ENCODE measurements around the gene DEPDC7. TPM values are rescaled to one million over a fixed set of nuclear protein-coding genes. Genes with fewer than 3 reads are reported as not detected.
A peak's percentile ranks its signal among the peaks of the same experiment; 100 is the strongest.

The DEPDC7 gene
- total RNA-seq, 1 donor from 2014 or later = 5.6 TPM

DNA sequence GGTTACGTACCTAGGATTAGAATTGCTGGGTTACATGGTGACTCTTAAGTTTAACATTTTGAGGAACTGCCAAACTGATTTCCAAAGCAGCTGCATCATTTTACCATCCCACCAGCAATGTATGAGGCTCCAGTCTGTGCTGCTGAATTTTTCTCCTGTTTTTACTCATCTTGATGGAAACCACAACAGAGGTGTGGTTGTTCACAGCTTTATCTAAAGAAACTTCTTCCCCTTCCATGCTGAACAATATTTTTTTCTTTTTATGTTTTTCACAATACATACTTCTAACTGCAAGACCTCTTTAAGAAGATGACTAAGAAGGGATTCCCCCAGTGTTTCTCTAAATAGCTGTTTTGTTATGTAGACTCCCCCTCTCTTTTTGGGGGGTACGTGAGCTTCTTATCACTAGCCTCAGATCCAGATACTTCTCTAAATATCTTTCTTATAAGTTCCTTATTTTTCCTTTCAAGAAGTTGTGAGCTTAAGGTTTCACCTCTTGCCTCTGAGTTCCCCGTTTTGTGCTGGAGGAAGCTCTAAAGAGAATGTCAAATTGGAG lies 47.7 kb downstream of the DEPDC7 start:
- no peak for ATAC-seq

DNA sequence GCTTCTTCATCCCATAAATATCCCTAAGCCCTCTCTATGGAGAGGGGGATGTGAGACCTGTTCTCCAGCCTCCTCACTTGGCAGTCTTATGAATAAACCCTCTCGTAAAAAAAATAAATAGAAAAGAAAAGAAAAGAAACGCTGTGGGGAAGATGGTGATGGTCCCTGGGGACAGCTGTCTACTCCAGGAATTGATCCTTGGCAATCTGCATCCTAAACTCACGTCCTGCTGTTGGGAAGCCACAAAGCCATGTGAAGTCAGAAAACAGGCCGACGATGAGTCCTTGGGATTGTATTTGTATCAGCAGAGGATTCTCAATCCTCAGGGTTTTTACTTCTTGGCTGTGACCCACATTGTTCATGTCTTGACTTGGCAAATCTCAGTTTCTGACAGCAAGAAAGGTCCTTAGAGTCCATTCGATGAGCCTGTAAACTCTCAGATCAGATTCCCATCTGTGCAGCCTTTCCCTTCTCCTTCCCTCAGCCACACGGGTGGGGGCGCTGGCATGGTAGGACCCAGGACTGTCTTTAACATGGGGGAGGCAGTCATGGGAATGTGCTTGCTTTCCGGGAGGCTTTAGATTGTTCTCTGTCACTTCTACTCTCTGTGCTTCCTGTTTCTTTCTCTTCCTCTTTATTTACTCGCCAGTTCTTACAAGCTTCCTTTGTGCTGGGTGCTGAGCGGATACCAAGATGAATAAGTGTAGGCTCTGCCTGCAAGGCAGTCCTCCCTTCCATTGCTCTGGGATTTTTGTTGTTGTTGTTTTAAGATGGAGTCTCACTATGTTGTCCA lies 48.6 kb downstream of the DEPDC7 start:
- no peak for ATAC-seq

DNA sequence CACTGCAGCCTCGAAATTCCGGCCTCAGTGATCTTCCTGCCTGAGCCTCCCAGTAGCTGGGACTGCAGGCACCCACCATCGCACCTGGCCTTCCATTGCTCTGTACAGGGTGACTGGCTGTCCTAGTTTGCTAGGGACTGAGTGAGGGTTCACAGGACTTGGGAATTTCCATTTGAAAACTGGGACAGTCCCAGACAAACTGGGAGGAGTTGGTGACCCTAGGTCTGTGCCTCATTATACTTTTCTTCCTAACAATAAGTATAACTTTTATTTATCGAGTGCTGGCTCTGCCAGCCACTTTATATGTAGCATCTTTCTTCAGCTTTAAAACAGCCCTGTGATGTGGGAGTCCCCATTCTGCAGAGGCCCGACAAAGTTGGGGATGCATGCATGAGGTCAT lies 49.2 kb downstream of the DEPDC7 start:
- no peak for ATAC-seq

DNA sequence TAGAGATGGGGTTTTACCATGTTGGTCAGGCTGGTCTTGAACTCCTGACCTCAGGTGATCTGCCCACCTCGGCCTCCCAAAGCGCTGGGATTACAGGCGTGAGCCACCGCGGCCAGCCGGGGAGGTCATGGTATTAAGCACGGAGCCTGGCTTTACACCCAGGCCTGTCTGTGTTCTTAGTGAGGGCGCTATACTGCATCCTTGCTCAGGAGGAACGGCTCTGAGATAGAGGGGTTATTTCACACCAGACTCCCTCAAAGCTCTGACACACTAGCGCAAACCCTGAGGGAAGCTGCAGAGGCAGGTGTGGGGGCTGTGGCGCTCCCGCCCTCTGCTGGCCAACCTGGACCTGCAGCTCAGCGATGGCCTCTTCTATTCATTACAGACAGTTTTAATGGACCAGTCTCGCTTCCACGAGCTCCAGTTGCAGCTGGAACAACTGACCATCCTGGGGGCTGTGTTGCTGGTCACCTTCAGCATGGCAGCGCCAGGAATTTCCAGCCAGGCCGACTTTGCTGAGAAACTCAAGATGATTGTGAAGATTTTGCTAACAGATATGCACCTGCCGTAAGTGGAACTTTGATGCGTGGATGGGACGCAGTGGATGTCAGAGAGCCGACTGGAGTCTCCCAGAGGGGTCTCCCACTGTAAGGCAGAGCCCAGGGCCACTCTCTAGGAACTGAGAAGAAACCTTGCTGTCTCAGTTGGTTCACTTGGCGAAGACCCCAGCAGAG lies 49.9 kb downstream of the DEPDC7 start:
- peak; percentile 73 for ATAC-seq

DNA sequence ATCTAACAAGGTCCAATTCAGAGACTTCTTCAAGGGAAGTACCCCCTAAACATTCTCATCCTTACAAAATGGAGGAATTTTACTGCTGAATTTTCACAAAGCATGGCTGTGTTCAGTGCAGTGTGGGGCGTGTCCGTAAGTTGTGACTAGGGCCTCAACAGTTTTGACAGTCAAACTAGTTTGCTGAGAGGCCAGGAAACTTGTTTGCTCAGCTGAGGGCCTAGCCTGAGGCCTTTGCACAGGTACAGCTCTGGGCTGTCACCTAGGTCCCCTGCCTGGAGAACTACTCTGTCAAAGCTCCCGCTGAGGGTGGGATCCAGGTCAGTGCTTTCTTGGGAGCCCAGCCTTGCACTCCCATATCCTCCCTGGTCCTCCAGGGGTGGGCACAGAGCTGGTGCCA lies 51.6 kb downstream of the DEPDC7 start:
- peak; percentile 63 for ATAC-seq

DNA sequence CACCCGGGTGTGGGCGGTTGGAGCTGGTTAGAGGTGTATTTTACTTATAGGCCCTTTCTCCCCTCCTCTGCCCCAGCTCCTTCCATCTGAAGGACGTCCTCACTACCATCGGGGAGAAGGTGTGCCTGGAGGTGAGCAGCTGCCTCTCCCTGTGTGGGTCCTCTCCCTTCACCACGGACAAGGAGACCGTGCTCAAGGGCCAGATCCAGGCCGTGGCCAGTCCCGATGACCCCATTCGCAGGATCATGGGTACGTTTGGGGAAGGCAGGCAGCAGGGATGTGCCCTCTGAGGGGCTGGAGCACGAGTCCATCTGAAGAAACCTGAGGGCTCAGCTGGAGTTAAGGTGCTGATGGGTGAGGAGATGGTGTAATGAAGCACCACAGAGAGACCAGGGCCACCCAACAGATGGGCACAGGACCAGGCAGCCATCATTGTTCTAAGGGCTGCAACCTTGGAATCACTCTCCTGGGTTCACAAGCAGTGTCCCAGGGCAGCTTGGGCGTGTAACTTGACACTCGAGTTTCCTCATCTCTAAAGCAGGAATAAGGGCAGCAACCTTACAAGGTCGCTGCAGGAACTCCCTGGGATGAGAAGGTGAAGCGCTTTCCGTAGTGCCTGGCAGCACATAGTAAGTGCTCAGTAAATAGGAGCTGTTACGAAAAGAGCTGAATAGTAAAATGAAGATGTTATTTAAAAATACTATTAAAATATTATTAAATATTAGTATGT lies 53.1 kb downstream of the DEPDC7 start:
- ATAC-seq = no peak

DNA sequence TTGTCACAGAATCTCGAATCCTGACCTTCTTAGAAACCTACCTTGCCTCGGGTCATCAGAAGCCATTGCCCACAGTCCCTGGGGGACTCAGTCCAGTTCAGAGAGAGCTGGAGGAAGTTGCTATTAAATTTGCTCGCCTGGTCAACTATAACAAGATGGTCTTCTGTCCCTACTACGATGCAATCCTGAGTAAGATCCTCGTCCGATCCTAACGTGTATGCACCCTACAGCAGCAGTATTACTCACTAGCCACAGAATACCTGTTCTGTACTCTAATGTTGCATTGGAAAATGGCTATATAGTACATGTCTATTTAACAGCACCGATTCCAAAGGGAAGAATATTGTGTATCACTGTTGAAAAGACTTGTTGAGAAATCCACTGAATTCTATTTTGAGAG lies 56.8 kb downstream of the DEPDC7 start:
- no peak for ATAC-seq

Other genes starting within 250 kb of the DEPDC7 start
- gene CCDC73, start 221.2 kb upstream of the DEPDC7 start, total RNA-seq = 0.40 TPM
- gene PRRG4, start 186.0 kb upstream of the DEPDC7 start, total RNA-seq = 36.9 TPM
- 28.3 TPM for gene QSER1, start 123.1 kb upstream of the DEPDC7 start, total RNA-seq
- gene TCP11L1, start 23.7 kb downstream of the DEPDC7 start, total RNA-seq = 7.6 TPM
- gene CSTF3, start 145.6 kb downstream of the DEPDC7 start, total RNA-seq = 13.5 TPM
- 61.4 TPM for gene HIPK3, start 241.5 kb downstream of the DEPDC7 start, total RNA-seq

All from esophagus mucosa (tissue), 1 donor.